CD14-positive monocyte (primary cell): Measurements from ENCODE around the gene CCDC174. TPM values are rescaled to one million over a fixed set of nuclear protein-coding genes. Genes with fewer than 3 reads are reported as not detected.
A peak's percentile ranks its signal among the peaks of the same experiment; 100 is the strongest.
"Not testable (repeated sequence)": the region's sequence is repeated elsewhere in the genome, so short reads cannot be mapped to it uniquely, and the experiment has no call there.

ENCODE experiments used
- DNase-seq, 3 donors: peaks; one replicate each; pipeline ENCODE4 v3.0.0-alpha.2; 2011 to 2022
- H2AFZ ChIP-seq: 2 replicates; pipeline ENCODE4 v1.6.0; 2012; ENCODE audit warnings: mild to moderate bottlenecking, low read depth, low read length, inconsistent platforms; ENCODE audit not compliant: insufficient read depth, poor library complexity, severe bottlenecking
- H3K27ac ChIP-seq, 2 donors: 1 replicate in 1 of 2; 2 replicates in 1 of 2; pipeline ENCODE4 v1.5.1; 2012 to 2013; ENCODE audit warnings: low read length in 2 of 2, control low read depth in 1 of 2, inconsistent platforms in 1 of 2, low read depth in 1 of 2, mild to moderate bottlenecking in 1 of 2
- H3K27me3 ChIP-seq, 2 donors: one replicate each; pipeline versions ENCODE4 v1.6.0 to v1.6.1; 2011 to 2013; ENCODE audit warnings: low read length in 2 of 2; ENCODE audit not compliant: control insufficient read depth in 2 of 2, insufficient read depth in 2 of 2
- H3K36me3 ChIP-seq, 2 donors: replicated peaks in 1 of 2; 1 replicate in 1 of 2; 2 replicates in 1 of 2; pipeline versions ENCODE4 v1.5.1 to v1.6.1; 2012 to 2013; ENCODE audit warnings: low read length in 2 of 2, control low read depth in 1 of 2, inconsistent platforms in 1 of 2, mild to moderate bottlenecking in 1 of 2; ENCODE audit not compliant: insufficient read depth in 2 of 2, control insufficient read depth in 1 of 2
- H3K4me1 ChIP-seq, 2 donors: 1 replicate in 1 of 2; 2 replicates in 1 of 2; pipeline versions ENCODE4 v1.5.1 to v1.6.1; 2012 to 2013; ENCODE audit warnings: low read length in 2 of 2, control low read depth in 1 of 2, inconsistent platforms in 1 of 2, mild to moderate bottlenecking in 1 of 2, moderate library complexity in 1 of 2; ENCODE audit not compliant: insufficient read depth in 2 of 2, control insufficient read depth in 1 of 2
- H3K4me2 ChIP-seq: replicated peaks from 2 replicates; pipeline ENCODE3; 2012; ENCODE audit warnings: low read length, moderate library complexity, mild to moderate bottlenecking; ENCODE audit not compliant: poor library complexity, severe bottlenecking; ENCODE audit errors: extremely low read depth
- H3K4me3 ChIP-seq, 3 experiments: fragments of 200-600 bp in 1 of 3; sonication (generic) in 1 of 3; replicated peaks in 1 of 3; 1 replicate in 2 of 3; 2 replicates in 1 of 3; pipeline ENCODE4 v1.5.1; 2011 to 2013; ENCODE audit warnings: low read length in 3 of 3, mild to moderate bottlenecking in 3 of 3, control low read depth in 2 of 3, low read depth in 2 of 3, inconsistent platforms in 1 of 3, moderate library complexity in 1 of 3
- H3K79me2 ChIP-seq: 2 replicates; pipeline ENCODE4 v1.6.0; 2012; ENCODE audit warnings: mild to moderate bottlenecking, control low read depth, inconsistent platforms, low read length, moderate library complexity; ENCODE audit not compliant: insufficient read depth
- H3K9ac ChIP-seq: 2 replicates; pipeline ENCODE4 v1.6.0; 2017; ENCODE audit warnings: low read length, mild to moderate bottlenecking; ENCODE audit not compliant: insufficient read depth, poor library complexity, severe bottlenecking
- H3K9me3 ChIP-seq, 2 donors: replicated peaks in 1 of 2; 1 replicate in 1 of 2; 2 replicates in 1 of 2; pipeline versions ENCODE4 v1.5.1 to v1.6.1; 2012 to 2013; ENCODE audit warnings: low read length in 2 of 2, control low read depth in 1 of 2; ENCODE audit not compliant: control insufficient read depth in 1 of 2, insufficient read depth in 1 of 2
- H4K20me1 ChIP-seq: 2 replicates; pipeline ENCODE4 v1.6.0; 2012; ENCODE audit warnings: mild to moderate bottlenecking, low read length, control low read depth, moderate library complexity; ENCODE audit not compliant: insufficient read depth
- H3K27ac Mint-ChIP-seq, 7 donors: one replicate each; pipeline ENCODE4 v1.8.0; 2020; ENCODE audit warnings: mild to moderate bottlenecking in 7 of 7, mixed read lengths in 7 of 7, moderate library complexity in 6 of 7, inconsistent platforms in 2 of 7
- H3K27me3 Mint-ChIP-seq, 3 donors: one replicate each; pipeline ENCODE4 v1.8.0; 2021 to 2022; ENCODE audit warnings: low read depth in 3 of 3, mild to moderate bottlenecking in 3 of 3, mixed read lengths in 3 of 3, moderate library complexity in 3 of 3, inconsistent platforms in 1 of 3
- H3K36me3 Mint-ChIP-seq, 2 donors: one replicate each; pipeline ENCODE4 v1.8.0; 2020; ENCODE audit warnings: mixed read lengths in 2 of 2, inconsistent platforms in 1 of 2, mild to moderate bottlenecking in 1 of 2
- H3K4me1 Mint-ChIP-seq: one replicate; pipeline ENCODE4 v1.8.0; 2020; ENCODE audit warnings: mild to moderate bottlenecking, mixed read lengths
- H3K4me3 Mint-ChIP-seq, 2 donors: one replicate each; pipeline ENCODE4 v1.8.0; 2020; ENCODE audit warnings: mild to moderate bottlenecking in 2 of 2, mixed read lengths in 2 of 2, moderate library complexity in 1 of 2
- H3K9me3 Mint-ChIP-seq, 7 donors: one replicate each; pipeline ENCODE4 v1.8.0; 2020 to 2022; ENCODE audit warnings: mixed read lengths in 7 of 7, mild to moderate bottlenecking in 6 of 7, moderate library complexity in 6 of 7, inconsistent platforms in 2 of 7
- CTCF ChIP-seq: fragments of 200-600 bp; IDR thresholded peaks from one replicate; pipeline ENCODE4 v1.8.0; 2022; ENCODE audit warnings: antibody characterized with exemption, mild to moderate bottlenecking
- WGBS: methylation state at CpG from one replicate; pipeline ENCODE4 v1.1.5; 2013; ENCODE audit warnings: missing lambda C conversion rate; ENCODE audit not compliant: insufficient coverage; 5-methylcytosine and 5-hydroxymethylcytosine counted together
- intact Hi-C, 2 donors: fragments of 100-400 bp; cut with micrococcal nuclease; formaldehyde crosslinking; loops; one replicate each; pipeline versions ENCODE4 v1.15.0 to v1.15.1; 2023
- polyA plus RNA-seq, 3 donors: library from polyadenylated mRNA; depleted of rRNA in 1 of 3; unstranded in 2 of 3; stranded (reverse) in 1 of 3; fragments of 300-500 nt in 2 of 3; fragments of >200 nt in 1 of 3; fragmentation: Illumina TruSeq in 2 of 3; gene quantifications; 1 replicate in 2 of 3; 2 replicates in 1 of 3; pipeline ENCODE4 v1.2.3, GENCODE V29; 2012 to 2021

The CCDC174 gene
- polyA plus RNA-seq, 3 donors: 6.2 to 7.9 (median 7.4) TPM

- H3K27ac Mint-ChIP-seq: no peak overlapping the region
- no peak overlapping the region for H2AFZ ChIP-seq
- intact Hi-C loops: loop anchor here in 1 of 2 donors (10.0 kb wide), 1 partner anchor 415 kb away; the partner anchor contains the start of gene MRPS25
- peaks cover 27% of the 10 kb centered on the region for H3K79me2 ChIP-seq
- H3K27ac ChIP-seq: no peak overlapping the region
- H3K36me3 Mint-ChIP-seq: peaks cover 0 to 7% of the 10 kb centered on the region in 2 donors
- H4K20me1 ChIP-seq: no peaks in the 10 kb centered on the region
- peaks cover 0 to 6% (median 2%) of the 10 kb centered on the region in 3 donors for H3K27me3 Mint-ChIP-seq
- WGBS: no CpG with 5 or more reads among the region's 2 CpGs
- peaks cover 0 to 5% (median 0%) of the 10 kb centered on the region in 7 donors for H3K9me3 Mint-ChIP-seq
- no peak overlapping the region for H3K9ac ChIP-seq
- no peak overlapping the region for H3K4me2 ChIP-seq
- H3K4me3 ChIP-seq: no peak overlapping the region
- no peak for DNase-seq
- peaks cover 37% of the 10 kb centered on the region for H3K4me1 Mint-ChIP-seq
- H3K4me1 ChIP-seq: peaks cover 21 to 39% of the 10 kb centered on the region in 2 donors
- H3K9me3 ChIP-seq: no peaks in the 10 kb centered on the region
- TF ChIP-seq CTCF: no peak
- no peaks in the 10 kb centered on the region for H3K27me3 ChIP-seq
- H3K4me3 Mint-ChIP-seq: no peak overlapping the region
- H3K36me3 ChIP-seq: peaks cover under 1 to 4% of the 10 kb centered on the region in 2 donors
These were observed 2.1 kb upstream of the CCDC174 start for GRCh38 chr3:14649466-14649865.

GRCh38 chr3:14650193-14650592 lies 1.4 kb upstream of the CCDC174 start:
- intact Hi-C loops: loop anchor here (2.0 to 10.0 kb wide), 5 partner anchors 295 to 528 kb away; partner anchors contain the start of genes NR2C2 (in 2 of the 2), CHCHD4 (in 1 of the 2), LSM3 (in 1 of the 2) and MRPS25 (in 1 of the 2)
- peaks cover 0 to 5% (median 0%) of the 10 kb centered on the region in 7 donors for H3K9me3 Mint-ChIP-seq
- H3K9ac ChIP-seq: no peak overlapping the region
- H3K4me1 Mint-ChIP-seq: peaks cover 37% of the 10 kb centered on the region
- peaks cover 8 to 11% of the 10 kb centered on the region in 2 donors for H3K36me3 ChIP-seq
- peaks cover 35% of the 10 kb centered on the region for H3K79me2 ChIP-seq
- peak overlapping the region; percentile 94 to 96 for H3K4me3 Mint-ChIP-seq
- H3K27me3 ChIP-seq: no peaks in the 10 kb centered on the region
- peaks cover 5 to 13% of the 10 kb centered on the region in 2 donors for H3K36me3 Mint-ChIP-seq
- WGBS: 100% methylated on average over 1 of the region's 4 CpGs
- TF ChIP-seq CTCF: no peak
- H3K4me2 ChIP-seq: no peak overlapping the region
- H3K4me1 ChIP-seq: peaks cover 21 to 39% of the 10 kb centered on the region in 2 donors
- no peaks in the 10 kb centered on the region for H4K20me1 ChIP-seq
- no peak overlapping the region for H3K4me3 ChIP-seq
- peak overlapping the region in 3 of 7 donors; percentile 98 for H3K27ac Mint-ChIP-seq
- DNase-seq: no peak
- H3K27me3 Mint-ChIP-seq: peaks cover 0 to 3% (median 2%) of the 10 kb centered on the region in 3 donors
- peak overlapping the region; percentile 75 for H2AFZ ChIP-seq
- H3K27ac ChIP-seq: no peak overlapping the region
- H3K9me3 ChIP-seq: no peaks in the 10 kb centered on the region

GRCh38 chr3:14652360-14652907 lies 872 bp downstream of the CCDC174 start:
- Histone ChIP-seq H3K9ac (peak overlapping the region; percentile 93), H2AFZ (peak overlapping the region; percentile 83), H3K27ac (peak overlapping the region; percentile 94 to 97), H3K36me3 (peaks cover 30 to 34% of the 10 kb centered on the region in 2 donors), H3K4me1 (peaks cover 21 to 39% of the 10 kb centered on the region in 2 donors), H3K4me2 (peak overlapping the region; percentile 86), H3K4me3 (peak overlapping the region; percentile 88 to 93 (median 89)), H3K79me2 (peaks cover 36% of the 10 kb centered on the region)
- not testable (repeated sequence) for H3K9me3 Mint-ChIP-seq, H4K20me1 ChIP-seq, H3K9me3 ChIP-seq, H3K27me3 ChIP-seq, H3K27me3 Mint-ChIP-seq
- peak; percentile 3 to 46 (median 34) for DNase-seq
- Mint-ChIP-seq H3K27ac (peak overlapping the region; percentile 97 to 99 (median 98)), H3K36me3 (peaks cover 26 to 36% of the 10 kb centered on the region in 2 donors), H3K4me3 (peak overlapping the region; percentile 94 to 97), H3K4me1 (peaks cover 37% of the 10 kb centered on the region)
- 91% methylated on average over 7 of the region's 21 CpGs for WGBS
- intact Hi-C loops: loop anchor here (5.0 to 10.0 kb wide), 4 partner anchors 292 to 530 kb away; partner anchors contain the start of genes CHCHD4 (in 1 of the 2), LSM3 (in 1 of the 2), MRPS25 (in 1 of the 2) and NR2C2 (in 1 of the 2)
